Stimulated activated memory B cell treated with anti-CD40 and anti-IgM and Interleukin-4, amounts not matched to agents 10 μg/mL and 1 μg/mL and 100 μg/mL, for 72 hours (primary cell): ENCODE measurements around the gene ADAMTS9.
A peak's percentile ranks its signal among the peaks of the same experiment; 100 is the strongest.

Source experiments
- ATAC-seq: fragments of 150-1000 bp; cut with Tn5 transposase; 2 replicates; pipeline ENCODE4 v1.10.0; 2021
- H3K27ac Mint-ChIP-seq: one replicate; pipeline ENCODE4 v1.8.0; 2022; ENCODE audit warnings: mild to moderate bottlenecking, mixed read lengths
- H3K27me3 Mint-ChIP-seq: one replicate; pipeline ENCODE4 v1.8.0; 2022; ENCODE audit warnings: mixed read lengths
- H3K36me3 Mint-ChIP-seq: one replicate; pipeline ENCODE4 v1.8.0; 2022; ENCODE audit warnings: mixed read lengths
- H3K4me1 Mint-ChIP-seq: one replicate; pipeline ENCODE4 v1.8.0; 2022; ENCODE audit warnings: mixed read lengths
- H3K4me3 Mint-ChIP-seq: one replicate; pipeline ENCODE4 v1.8.0; 2022; ENCODE audit warnings: mild to moderate bottlenecking, moderate library complexity, mixed read lengths
- H3K9me3 Mint-ChIP-seq: one replicate; pipeline ENCODE4 v1.8.0; 2022; ENCODE audit warnings: mixed read lengths

The ADAMTS9 gene

GRCh38 chr3:64496786-64497490 is 190.9 kb downstream of the ADAMTS9 start:
- Mint-ChIP-seq H3K4me3 (no peak overlapping the region), H3K36me3 (no peaks in the 10 kb centered on the region), H3K4me1 (no peaks in the 10 kb centered on the region), H3K9me3 (no peaks in the 10 kb centered on the region), H3K27me3 (peaks cover 32% of the 10 kb centered on the region), H3K27ac (no peak overlapping the region)
- no peak for ATAC-seq

- no peak for ATAC-seq
- Mint-ChIP-seq H3K27me3 (peaks cover 42% of the 10 kb centered on the region), H3K27ac (no peak overlapping the region), H3K9me3 (no peaks in the 10 kb centered on the region), H3K4me1 (no peaks in the 10 kb centered on the region), H3K4me3 (no peak overlapping the region), H3K36me3 (no peaks in the 10 kb centered on the region)
These were observed 191.9 kb downstream of the ADAMTS9 start for GRCh38 chr3:64495781-64496334.

GRCh38 chr3:64495121-64495780 is 192.5 kb downstream of the ADAMTS9 start:
- Mint-ChIP-seq H3K27me3 (peaks cover 48% of the 10 kb centered on the region), H3K4me1 (no peaks in the 10 kb centered on the region), H3K27ac (no peak overlapping the region), H3K4me3 (no peak overlapping the region), H3K36me3 (no peaks in the 10 kb centered on the region), H3K9me3 (no peaks in the 10 kb centered on the region)
- no peak for ATAC-seq

- H3K36me3 Mint-ChIP-seq = no peaks in the 10 kb centered on the region
- no peaks in the 10 kb centered on the region for H3K9me3 Mint-ChIP-seq
- peaks cover under 1% of the 10 kb centered on the region for H3K4me1 Mint-ChIP-seq
- no peak overlapping the region for H3K4me3 Mint-ChIP-seq
- no peak overlapping the region for H3K27ac Mint-ChIP-seq
- H3K27me3 Mint-ChIP-seq = peaks cover 54% of the 10 kb centered on the region
- no peak for ATAC-seq
These were observed 193.3 kb downstream of the ADAMTS9 start for GRCh38 chr3:64494526-64494925.

- no peaks in the 10 kb centered on the region for H3K36me3 Mint-ChIP-seq
- H3K9me3 Mint-ChIP-seq = no peaks in the 10 kb centered on the region
- H3K4me3 Mint-ChIP-seq = no peak overlapping the region
- H3K27ac Mint-ChIP-seq = no peak overlapping the region
- H3K4me1 Mint-ChIP-seq = peaks cover 7% of the 10 kb centered on the region
- ATAC-seq = no peak
- H3K27me3 Mint-ChIP-seq = peaks cover 63% of the 10 kb centered on the region
These were observed 194.7 kb downstream of the ADAMTS9 start for GRCh38 chr3:64493149-64493548.

GRCh38 chr3:64491843-64492242 is 196.0 kb downstream of the ADAMTS9 start:
- no peak overlapping the region for H3K27ac Mint-ChIP-seq
- H3K27me3 Mint-ChIP-seq = peaks cover 61% of the 10 kb centered on the region
- no peak overlapping the region for H3K4me3 Mint-ChIP-seq

GRCh38 chr3:64490180-64490724 is 197.5 kb downstream of the ADAMTS9 start:
- no peak overlapping the region for H3K4me3 Mint-ChIP-seq
- no peaks in the 10 kb centered on the region for H3K9me3 Mint-ChIP-seq
- H3K27me3 Mint-ChIP-seq = peaks cover 64% of the 10 kb centered on the region
- no peak for ATAC-seq
- no peak overlapping the region for H3K27ac Mint-ChIP-seq
- H3K36me3 Mint-ChIP-seq = no peaks in the 10 kb centered on the region
- H3K4me1 Mint-ChIP-seq = peaks cover 7% of the 10 kb centered on the region

More at GRCh38 chr3:64491843-64492242, 196.0 kb downstream of the ADAMTS9 start:
- Mint-ChIP-seq H3K36me3 (no peaks in the 10 kb centered on the region), H3K9me3 (no peaks in the 10 kb centered on the region), H3K4me1 (peaks cover 7% of the 10 kb centered on the region)
- ATAC-seq = no peak

GRCh38 chr3:64489361-64490044 is 198.3 kb downstream of the ADAMTS9 start:
- Mint-ChIP-seq H3K36me3 (no peaks in the 10 kb centered on the region), H3K27me3 (peaks cover 62% of the 10 kb centered on the region), H3K9me3 (no peaks in the 10 kb centered on the region), H3K27ac (no peak overlapping the region), H3K4me3 (no peak overlapping the region), H3K4me1 (peaks cover 7% of the 10 kb centered on the region)
- ATAC-seq = no peak

- Mint-ChIP-seq H3K27ac (no peak overlapping the region), H3K36me3 (no peaks in the 10 kb centered on the region), H3K4me1 (peaks cover 7% of the 10 kb centered on the region), H3K4me3 (no peak overlapping the region), H3K27me3 (peaks cover 56% of the 10 kb centered on the region), H3K9me3 (no peaks in the 10 kb centered on the region)
- no peak for ATAC-seq
These were observed 198.9 kb downstream of the ADAMTS9 start for GRCh38 chr3:64488939-64489338.

GRCh38 chr3:64484289-64484992 is 203.4 kb downstream of the ADAMTS9 start:
- H3K4me1 Mint-ChIP-seq = peaks cover 6% of the 10 kb centered on the region
- peak; percentile 87 for ATAC-seq
- no peak overlapping the region for H3K27ac Mint-ChIP-seq

GRCh38 chr3:64483467-64483866 is 204.3 kb downstream of the ADAMTS9 start:
- no peaks in the 10 kb centered on the region for H3K36me3 Mint-ChIP-seq
- no peaks in the 10 kb centered on the region for H3K9me3 Mint-ChIP-seq

More at GRCh38 chr3:64484289-64484992, 203.4 kb downstream of the ADAMTS9 start:
- H3K27me3 Mint-ChIP-seq = peaks cover 17% of the 10 kb centered on the region
- no peak overlapping the region for H3K4me3 Mint-ChIP-seq
- H3K36me3 Mint-ChIP-seq = no peaks in the 10 kb centered on the region
- H3K9me3 Mint-ChIP-seq = no peaks in the 10 kb centered on the region

GRCh38 chr3:64475037-64475436 is 212.8 kb downstream of the ADAMTS9 start:
- peaks cover 36% of the 10 kb centered on the region for H3K27me3 Mint-ChIP-seq
- H3K27ac Mint-ChIP-seq = no peak overlapping the region
- ATAC-seq = no peak
- no peaks in the 10 kb centered on the region for H3K9me3 Mint-ChIP-seq
- H3K4me3 Mint-ChIP-seq = no peak overlapping the region
- H3K36me3 Mint-ChIP-seq = no peaks in the 10 kb centered on the region
- H3K4me1 Mint-ChIP-seq = no peaks in the 10 kb centered on the region

More at GRCh38 chr3:64483467-64483866, 204.3 kb downstream of the ADAMTS9 start:
- H3K4me3 Mint-ChIP-seq = no peak overlapping the region
- H3K27me3 Mint-ChIP-seq = peaks cover 8% of the 10 kb centered on the region
- no peak for ATAC-seq
- no peak overlapping the region for H3K27ac Mint-ChIP-seq
- H3K4me1 Mint-ChIP-seq = no peaks in the 10 kb centered on the region

- no peaks in the 10 kb centered on the region for H3K36me3 Mint-ChIP-seq
- no peaks in the 10 kb centered on the region for H3K9me3 Mint-ChIP-seq
- H3K4me1 Mint-ChIP-seq = no peaks in the 10 kb centered on the region
- H3K4me3 Mint-ChIP-seq = no peak overlapping the region
- ATAC-seq = no peak
- no peak overlapping the region for H3K27ac Mint-ChIP-seq
- peaks cover 47% of the 10 kb centered on the region for H3K27me3 Mint-ChIP-seq
These were observed 214.3 kb downstream of the ADAMTS9 start for GRCh38 chr3:64473466-64473865.

GRCh38 chr3:64470436-64470835 is 217.4 kb downstream of the ADAMTS9 start:
- Mint-ChIP-seq H3K9me3 (peaks cover 2% of the 10 kb centered on the region), H3K27me3 (peaks cover 50% of the 10 kb centered on the region), H3K27ac (no peak overlapping the region), H3K4me3 (no peak overlapping the region), H3K4me1 (no peaks in the 10 kb centered on the region), H3K36me3 (no peaks in the 10 kb centered on the region)
- ATAC-seq = no peak
